Stimulated activated naive CD8-positive, alpha-beta T cell treated with anti-CD3 and anti-CD28 coated beads, Interleukin-15, amount 100 ng/mL, for 72 hours (primary cell): ENCODE data around the gene PHACTR1.

Source experiments
- ATAC-seq: fragments of 150-1000 bp; cut with Tn5 transposase; 2 replicates; pipeline ENCODE4 v1.10.0; 2021; ENCODE audit warnings: mild to moderate bottlenecking, moderate library complexity
- DNase-seq, 2 donors: peaks; one replicate each; pipeline ENCODE4 v3.0.0; 2021 to 2022
- H3K27ac Mint-ChIP-seq, 2 donors: one replicate each; pipeline ENCODE4 v1.8.0; 2022; ENCODE audit warnings: mild to moderate bottlenecking in 2 of 2, mixed read lengths in 2 of 2, moderate library complexity in 2 of 2
- H3K27me3 Mint-ChIP-seq: one replicate; pipeline ENCODE4 v1.8.0; 2022; ENCODE audit warnings: mixed read lengths
- H3K4me1 Mint-ChIP-seq: one replicate; pipeline ENCODE4 v1.8.0; 2022; ENCODE audit warnings: mild to moderate bottlenecking, mixed read lengths
- H3K4me3 Mint-ChIP-seq, 2 donors: one replicate each; pipeline ENCODE4 v1.8.0; 2022; ENCODE audit warnings: mild to moderate bottlenecking in 2 of 2, mixed read lengths in 2 of 2, moderate library complexity in 1 of 2
- H3K9me3 Mint-ChIP-seq, 2 donors: one replicate each; pipeline ENCODE4 v1.8.0; 2022; ENCODE audit warnings: mixed read lengths in 2 of 2

Gene PHACTR1

DNA sequence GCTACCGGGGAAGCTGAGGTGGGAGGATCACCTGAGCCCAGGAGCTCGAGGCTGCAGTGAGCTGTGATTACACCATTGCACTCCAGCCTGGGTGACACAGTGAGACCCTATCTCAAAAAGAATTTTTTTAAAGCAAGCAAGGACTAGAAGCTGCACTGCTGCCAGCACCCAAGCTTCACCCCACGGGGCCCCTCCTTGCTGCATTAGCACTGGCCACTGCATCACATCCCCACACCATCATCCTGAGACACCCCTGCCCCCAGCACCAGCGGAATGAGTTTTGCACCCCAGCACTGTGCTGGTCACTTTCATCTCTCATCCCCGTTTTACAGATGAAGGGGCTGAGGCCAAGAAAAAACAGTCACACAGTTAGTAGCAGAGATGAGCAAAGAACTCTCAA, 580.8 kb downstream of the PHACTR1 start:
- H3K27me3 Mint-ChIP-seq, result no peaks in the 10 kb centered on the region
- no peak for ATAC-seq
- no peak overlapping the region for H3K4me3 Mint-ChIP-seq
- DNase-seq, result no peak
- H3K27ac Mint-ChIP-seq, result peak overlapping the region in 1 of 2 donors; percentile 2
- H3K9me3 Mint-ChIP-seq, result no peaks in the 10 kb centered on the region
- H3K4me1 Mint-ChIP-seq, result peaks cover 17% of the 10 kb centered on the region

DNA sequence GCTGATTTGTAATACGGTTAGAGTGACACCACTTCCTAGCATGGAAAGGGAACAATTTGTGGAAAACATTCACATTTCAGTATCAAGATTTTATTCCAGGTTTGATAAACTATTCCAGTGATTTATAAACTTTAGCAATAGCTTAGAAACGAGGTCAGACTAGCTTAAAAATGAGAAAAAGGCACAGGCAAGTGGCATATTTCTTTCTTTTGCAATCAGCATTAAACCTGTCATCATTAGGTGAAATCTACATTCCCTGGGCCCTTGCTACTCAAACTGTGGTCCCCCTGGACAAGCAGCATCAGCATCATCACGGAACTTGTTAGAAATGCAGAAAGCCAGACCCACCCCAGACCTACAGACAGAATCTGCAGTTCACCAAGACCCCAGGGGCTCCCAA, 581.9 kb downstream of the PHACTR1 start:
- Mint-ChIP-seq H3K27me3 (no peaks in the 10 kb centered on the region), H3K9me3 (no peaks in the 10 kb centered on the region), H3K4me3 (no peak overlapping the region), H3K4me1 (peaks cover 27% of the 10 kb centered on the region), H3K27ac (no peak overlapping the region)
- DNase-seq, result no peak
- ATAC-seq, result no peak

DNA sequence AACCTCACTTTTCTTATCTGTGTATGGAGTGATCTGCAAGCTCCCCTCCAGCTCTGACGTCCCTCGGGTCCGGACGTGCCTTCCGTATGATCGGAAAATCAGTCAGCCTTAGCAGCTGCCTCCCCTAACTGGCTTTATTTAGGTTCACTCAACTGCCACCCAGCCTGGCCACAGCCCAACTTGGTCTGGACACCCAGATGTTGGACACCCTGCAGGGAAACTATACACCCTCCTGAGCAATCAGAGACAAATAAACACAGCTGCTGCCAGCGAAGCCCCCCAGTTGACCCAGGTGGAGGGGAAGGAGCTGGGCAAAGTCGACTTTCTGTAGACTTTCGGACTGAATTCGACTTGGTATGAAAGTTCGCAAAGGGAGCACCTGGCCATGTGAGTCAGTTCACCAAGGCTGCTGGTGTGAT, 582.8 kb downstream of the PHACTR1 start:
- H3K4me1 Mint-ChIP-seq, result peaks cover 37% of the 10 kb centered on the region
- H3K27me3 Mint-ChIP-seq, result no peaks in the 10 kb centered on the region
- no peaks in the 10 kb centered on the region for H3K9me3 Mint-ChIP-seq
- peak overlapping the region in 1 of 2 donors; percentile 38 for H3K27ac Mint-ChIP-seq
- ATAC-seq, result no peak
- no peak overlapping the region for H3K4me3 Mint-ChIP-seq
- no peak for DNase-seq

DNA sequence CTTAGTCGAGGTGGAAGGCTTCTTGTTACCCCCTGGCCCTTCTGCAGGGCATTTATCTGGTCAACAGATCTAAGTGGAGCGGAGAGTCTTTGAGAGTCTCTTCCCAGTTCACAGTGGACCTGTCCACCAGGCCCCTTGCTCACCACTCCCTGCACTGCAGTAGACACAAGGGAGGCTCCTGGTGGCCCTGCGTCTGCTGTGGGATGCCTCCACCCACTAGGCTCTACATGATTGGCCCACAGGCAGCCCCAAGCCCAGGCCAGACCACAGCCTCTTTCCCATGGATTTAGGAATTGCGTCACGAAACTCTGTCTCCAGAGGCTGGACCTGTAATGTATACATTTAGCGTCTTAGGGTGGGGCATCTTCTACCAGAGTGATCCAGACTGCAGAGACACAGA, 583.4 kb downstream of the PHACTR1 start:
- ATAC-seq, result no peak
- Mint-ChIP-seq H3K27ac (peak overlapping the region in 1 of 2 donors; percentile 38), H3K4me1 (peaks cover 42% of the 10 kb centered on the region), H3K4me3 (no peak overlapping the region), H3K9me3 (no peaks in the 10 kb centered on the region), H3K27me3 (no peaks in the 10 kb centered on the region)
- no peak for DNase-seq

DNA sequence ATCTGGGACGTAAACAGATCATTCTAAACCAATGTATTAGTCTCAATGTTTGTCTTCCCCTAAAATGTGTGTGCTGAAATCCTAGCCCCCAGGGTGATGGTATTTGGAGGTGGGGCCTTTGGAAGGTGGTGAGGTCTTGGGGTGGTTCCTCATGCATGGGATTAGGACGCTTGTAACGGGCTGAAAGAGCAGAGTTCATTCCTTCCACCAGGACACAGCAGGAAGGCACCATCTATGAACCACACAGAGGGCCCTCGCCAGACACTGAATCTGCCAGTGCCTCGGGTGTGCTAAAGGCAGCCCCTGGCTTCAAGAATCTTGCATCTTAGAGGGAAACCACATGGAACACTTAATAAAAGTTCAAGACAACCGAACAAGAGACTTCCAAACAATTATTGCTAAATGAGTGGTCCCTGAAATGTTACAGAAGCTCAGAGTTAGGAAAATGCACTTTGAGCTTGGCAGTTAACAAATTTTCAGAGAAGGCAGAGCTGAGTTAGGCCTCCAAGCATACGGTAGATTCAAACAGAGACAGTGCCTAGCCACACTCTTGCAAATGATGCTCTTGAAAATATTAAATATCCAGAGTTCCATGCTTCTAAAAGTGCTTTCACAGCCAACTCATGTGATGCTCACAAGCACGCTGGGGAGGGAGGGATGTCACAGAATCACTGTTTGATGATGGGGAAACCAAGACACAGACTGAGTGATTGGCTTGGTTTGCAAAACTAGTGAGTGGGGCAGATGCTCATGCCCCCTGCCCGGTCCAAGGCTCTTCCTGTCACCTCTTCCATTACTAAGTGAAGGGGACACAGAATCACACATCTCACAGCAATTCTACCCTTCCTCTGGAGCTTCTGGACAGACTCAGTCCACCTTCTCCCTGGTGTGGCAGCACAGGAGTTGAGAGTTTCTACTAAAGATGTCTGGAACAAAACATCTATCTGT, 584.4 kb downstream of the PHACTR1 start:
- H3K9me3 Mint-ChIP-seq, result no peaks in the 10 kb centered on the region
- peak overlapping the region; percentile 36 to 51 for H3K27ac Mint-ChIP-seq
- no peak overlapping the region for H3K4me3 Mint-ChIP-seq

DNA sequence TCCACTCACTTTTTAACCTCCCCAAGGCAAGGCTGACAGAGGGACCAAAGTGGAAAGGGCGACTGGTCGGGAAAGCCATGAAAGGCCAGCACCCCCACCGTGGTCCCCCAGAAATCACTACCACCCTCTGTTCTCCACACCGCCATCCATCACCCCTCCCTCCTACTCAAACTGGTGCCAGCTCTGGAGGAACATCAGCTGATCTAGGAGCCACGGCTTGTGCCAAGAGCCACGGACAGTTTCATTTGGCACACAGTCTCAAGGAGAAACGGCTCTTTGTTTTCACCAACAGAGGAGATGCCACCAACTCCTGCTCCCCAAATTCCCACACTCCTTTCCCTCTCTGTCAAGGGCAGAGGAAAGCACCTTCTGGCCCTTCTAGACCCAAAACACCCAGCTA, 585.7 kb downstream of the PHACTR1 start:
- DNase-seq (no peak), ATAC-seq (no peak)
- Mint-ChIP-seq H3K9me3 (no peaks in the 10 kb centered on the region), H3K4me1 (peaks cover 50% of the 10 kb centered on the region), H3K27me3 (no peaks in the 10 kb centered on the region), H3K27ac (peak overlapping the region; percentile 94 to 98), H3K4me3 (peak overlapping the region; percentile 60 to 77)

More for the DNA sequence above, 584.4 kb downstream of the PHACTR1 start:
- Mint-ChIP-seq H3K4me1 (peaks cover 45% of the 10 kb centered on the region), H3K27me3 (no peaks in the 10 kb centered on the region)
- ATAC-seq (no peak), DNase-seq (no peak)

DNA sequence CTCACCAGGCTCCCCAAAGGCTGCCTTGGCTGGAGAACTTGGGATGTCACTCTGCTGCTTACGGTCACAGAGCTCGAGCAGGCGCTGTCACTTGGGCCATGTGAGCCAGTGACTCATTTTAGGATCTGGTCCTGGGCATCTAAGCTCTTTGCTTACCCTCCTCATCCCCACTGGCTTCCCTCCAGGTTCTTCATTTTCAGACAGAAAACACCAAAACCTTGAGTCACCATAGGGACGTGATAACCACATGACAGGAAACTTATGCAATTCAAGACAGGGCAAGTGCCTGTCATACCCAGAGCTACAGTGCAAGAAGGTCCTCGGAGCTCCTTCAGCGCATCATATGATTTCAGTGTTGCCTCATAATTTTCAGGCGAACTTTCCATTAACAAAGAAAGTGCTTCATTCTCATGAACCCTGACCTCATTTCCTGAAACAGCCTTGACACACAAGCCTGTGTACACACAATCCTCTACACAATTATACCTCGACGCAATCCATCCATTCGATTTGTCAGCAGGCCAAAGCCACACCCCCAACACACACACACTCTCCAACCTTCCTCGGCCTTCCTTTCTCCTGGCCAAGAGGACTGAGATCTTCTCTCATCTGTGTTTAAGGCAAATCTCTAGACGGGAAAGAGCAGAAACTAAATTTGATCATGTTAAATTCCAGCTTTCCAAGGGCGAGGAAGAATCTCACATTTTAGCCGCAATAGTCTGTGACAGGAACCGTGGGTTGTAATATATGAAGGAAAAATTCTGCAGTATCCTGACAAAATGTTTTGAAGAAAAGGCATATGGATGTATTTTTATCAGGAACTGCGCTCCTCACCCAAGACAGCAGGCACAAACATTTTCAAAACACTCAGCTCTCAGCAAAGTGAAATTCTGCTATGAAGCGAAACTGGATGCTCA, 586.4 kb downstream of the PHACTR1 start:
- Mint-ChIP-seq H3K9me3 (no peaks in the 10 kb centered on the region), H3K27ac (peak overlapping the region; percentile 94 to 98), H3K4me3 (peak overlapping the region; percentile 60 to 77), H3K4me1 (peaks cover 56% of the 10 kb centered on the region), H3K27me3 (no peaks in the 10 kb centered on the region)
- DNase-seq, result peak; percentile 70 to 85
- ATAC-seq, result peak; percentile 98

DNA sequence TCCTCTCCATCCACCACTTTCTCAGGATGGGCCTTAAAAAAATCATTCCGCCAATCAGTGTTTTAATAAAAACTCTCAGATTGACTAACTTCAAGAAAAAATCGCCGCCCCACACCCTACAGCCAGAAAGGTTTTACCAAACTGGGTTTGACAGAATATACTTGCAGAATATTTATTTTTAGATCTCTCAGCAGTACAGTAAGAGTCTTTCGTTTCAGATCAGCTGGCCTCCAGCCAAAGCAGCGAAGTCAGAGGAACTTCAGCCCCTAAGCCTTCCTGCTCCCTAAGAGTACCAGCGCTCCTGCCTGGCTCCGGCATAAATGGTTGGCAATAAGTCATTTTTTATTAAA, 587.1 kb downstream of the PHACTR1 start:
- no peaks in the 10 kb centered on the region for H3K9me3 Mint-ChIP-seq
- DNase-seq, result peak; percentile 34 to 50
- H3K27ac Mint-ChIP-seq, result peak overlapping the region; percentile 94 to 98
- peak overlapping the region; percentile 33 to 48 for H3K4me3 Mint-ChIP-seq
- H3K4me1 Mint-ChIP-seq, result peaks cover 58% of the 10 kb centered on the region
- ATAC-seq, result no peak
- H3K27me3 Mint-ChIP-seq, result no peaks in the 10 kb centered on the region

DNA sequence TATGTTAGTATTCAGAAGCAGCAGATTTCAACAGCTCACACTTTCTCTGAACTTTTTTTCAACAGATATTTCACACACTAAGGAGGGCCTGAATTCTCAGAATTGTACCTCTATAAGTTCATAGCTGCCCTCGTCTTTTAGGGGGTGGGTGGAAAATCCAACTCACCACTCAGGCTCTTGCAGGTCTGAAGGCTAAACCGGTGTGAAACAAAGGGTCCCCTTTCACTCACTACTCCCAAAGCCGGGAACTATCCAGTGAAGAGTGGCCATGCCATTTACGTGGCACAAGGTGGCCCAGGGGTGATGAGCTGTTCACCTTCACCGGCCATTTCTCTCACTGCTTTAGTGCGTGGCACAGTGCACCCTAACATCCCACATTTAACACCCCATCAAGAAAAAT, 587.5 kb downstream of the PHACTR1 start:
- no peak for ATAC-seq
- Mint-ChIP-seq H3K9me3 (no peaks in the 10 kb centered on the region), H3K27ac (peak overlapping the region; percentile 94 to 98), H3K4me3 (peak overlapping the region in 1 of 2 donors; percentile 35), H3K4me1 (peaks cover 58% of the 10 kb centered on the region), H3K27me3 (no peaks in the 10 kb centered on the region)
- DNase-seq, result no peak

DNA sequence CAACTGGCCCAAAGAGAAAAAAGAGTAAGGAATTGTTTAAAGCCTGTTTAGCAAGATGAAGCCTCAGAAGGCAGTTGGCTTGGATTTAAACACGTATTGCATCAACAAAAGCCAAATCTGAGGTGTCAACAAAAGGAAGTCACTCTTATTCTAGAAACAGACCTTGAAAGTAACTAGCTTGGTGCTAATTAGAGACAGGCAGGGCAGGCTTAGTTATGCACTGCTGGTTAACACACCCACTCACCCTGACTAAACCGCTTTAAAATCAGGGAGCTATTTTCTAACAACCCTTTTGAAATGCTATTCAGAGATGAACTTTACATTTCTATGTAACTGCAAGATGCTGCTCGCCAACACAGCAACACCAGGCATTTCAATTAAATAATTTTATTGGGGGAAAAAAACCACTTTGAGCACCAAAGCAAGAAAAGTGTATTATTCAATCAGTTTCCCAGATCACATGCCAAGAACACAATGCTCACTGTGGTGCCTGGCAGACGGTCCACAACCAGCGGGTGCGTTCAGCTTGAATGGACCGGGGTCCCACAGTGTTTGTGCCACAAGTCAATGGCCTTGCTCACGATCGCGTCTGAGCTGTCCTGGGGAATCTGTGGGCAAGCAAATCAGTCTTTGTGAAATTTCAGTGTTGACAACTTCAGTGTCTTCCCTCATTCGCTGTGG, 588.2 kb downstream of the PHACTR1 start:
- H3K27ac Mint-ChIP-seq, result peak overlapping the region; percentile 63 to 65
- H3K4me1 Mint-ChIP-seq, result peaks cover 58% of the 10 kb centered on the region
- H3K27me3 Mint-ChIP-seq, result no peaks in the 10 kb centered on the region
- H3K9me3 Mint-ChIP-seq, result no peaks in the 10 kb centered on the region
- H3K4me3 Mint-ChIP-seq, result peak overlapping the region in 1 of 2 donors; percentile 35
- ATAC-seq (no peak), DNase-seq (no peak)

DNA sequence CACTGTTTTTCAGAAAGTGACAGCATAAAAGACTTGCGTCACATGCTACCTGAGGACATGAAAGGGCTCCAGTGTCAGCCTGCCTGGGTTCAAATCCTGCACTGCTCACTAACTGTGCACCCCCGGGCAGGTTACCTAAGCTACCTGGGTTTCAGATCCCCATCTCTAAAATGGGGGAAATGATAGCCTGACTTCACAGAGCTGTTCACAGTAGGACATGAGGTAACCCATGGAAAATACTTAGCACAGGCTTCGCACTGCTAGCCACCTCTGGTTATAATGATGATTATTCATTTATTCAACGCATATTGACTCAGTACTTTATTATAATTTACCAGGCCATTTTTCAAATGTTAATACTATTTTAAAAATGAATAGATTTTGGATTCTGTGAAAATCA, 588.7 kb downstream of the PHACTR1 start:
- H3K27me3 Mint-ChIP-seq, result no peaks in the 10 kb centered on the region
- no peak overlapping the region for H3K4me3 Mint-ChIP-seq
- no peaks in the 10 kb centered on the region for H3K9me3 Mint-ChIP-seq
- DNase-seq (no peak), ATAC-seq (no peak)
- no peak overlapping the region for H3K27ac Mint-ChIP-seq
- peaks cover 58% of the 10 kb centered on the region for H3K4me1 Mint-ChIP-seq

DNA sequence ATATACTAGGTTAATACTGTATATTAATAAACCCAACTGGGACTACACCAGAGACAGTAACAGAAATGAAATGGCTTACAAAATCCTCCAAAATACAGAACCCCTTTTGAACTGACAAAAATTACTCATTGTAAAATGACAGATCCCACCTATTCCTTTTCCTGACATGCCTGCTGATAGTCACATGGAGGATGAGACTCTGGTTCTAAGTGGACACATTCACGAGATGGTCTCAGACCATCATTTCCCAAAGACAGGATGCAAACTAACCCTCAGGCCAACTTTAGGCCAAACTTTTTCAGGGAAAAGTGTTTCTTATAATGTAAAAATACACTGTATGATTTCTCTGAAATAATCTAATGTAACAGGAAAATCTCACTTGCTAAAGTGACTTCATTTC, 589.2 kb downstream of the PHACTR1 start:
- no peak for ATAC-seq

DNA sequence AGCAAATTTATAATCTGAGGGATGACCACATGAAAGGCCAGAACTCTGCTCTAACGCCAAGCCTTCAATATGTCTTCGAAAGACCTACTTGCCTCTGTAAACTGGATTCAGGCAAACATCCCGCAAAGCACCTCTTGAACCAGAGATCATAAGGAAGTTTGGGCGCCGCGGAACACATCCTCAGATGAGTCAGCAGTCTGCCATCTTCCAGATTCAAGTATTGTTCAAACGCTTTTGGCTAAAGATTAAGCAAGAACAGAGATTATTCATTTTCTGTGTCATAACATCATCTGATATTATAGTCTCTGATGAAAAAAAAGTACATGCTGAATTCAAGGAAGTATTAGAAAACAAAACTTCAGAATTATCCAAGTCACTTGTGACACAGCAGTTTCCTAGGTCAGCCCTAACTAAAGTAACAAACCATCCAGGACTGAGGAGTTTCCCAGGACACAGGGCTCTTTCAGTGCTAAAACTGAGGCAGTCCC, 591.0 kb downstream of the PHACTR1 start:
- H3K4me3 Mint-ChIP-seq, result no peak overlapping the region
- peak overlapping the region in 1 of 2 donors; percentile 24 for H3K27ac Mint-ChIP-seq
- H3K9me3 Mint-ChIP-seq, result no peaks in the 10 kb centered on the region
- no peak for DNase-seq
- no peak for ATAC-seq
- peaks cover 40% of the 10 kb centered on the region for H3K4me1 Mint-ChIP-seq
- no peaks in the 10 kb centered on the region for H3K27me3 Mint-ChIP-seq

More for the DNA sequence above, 589.2 kb downstream of the PHACTR1 start:
- no peaks in the 10 kb centered on the region for H3K27me3 Mint-ChIP-seq
- no peak overlapping the region for H3K27ac Mint-ChIP-seq
- H3K4me3 Mint-ChIP-seq, result no peak overlapping the region
- peaks cover 53% of the 10 kb centered on the region for H3K4me1 Mint-ChIP-seq
- H3K9me3 Mint-ChIP-seq, result no peaks in the 10 kb centered on the region
- DNase-seq, result no peak

DNA sequence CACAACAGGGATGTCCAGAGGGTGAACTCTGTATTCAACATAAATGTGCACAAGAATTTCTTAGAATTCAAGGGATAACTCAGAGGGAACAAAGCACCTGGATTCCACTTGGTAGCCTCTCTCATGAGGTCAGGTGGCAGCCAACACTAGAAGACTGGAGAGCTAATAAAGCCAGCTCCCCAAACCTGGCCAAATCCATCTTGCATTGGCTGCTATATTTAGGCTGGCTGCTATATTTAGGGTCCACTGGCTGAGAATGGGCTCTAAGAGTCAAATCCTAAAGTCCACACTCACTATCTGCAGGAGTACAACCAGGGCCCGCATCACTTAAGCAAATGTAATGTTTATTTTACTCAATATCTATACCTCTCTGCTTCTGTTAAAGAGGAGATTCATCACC, 591.8 kb downstream of the PHACTR1 start:
- no peaks in the 10 kb centered on the region for H3K9me3 Mint-ChIP-seq
- peak overlapping the region in 1 of 2 donors; percentile 10 for H3K27ac Mint-ChIP-seq
- ATAC-seq (no peak), DNase-seq (no peak)
- H3K4me3 Mint-ChIP-seq, result no peak overlapping the region
- H3K27me3 Mint-ChIP-seq, result no peaks in the 10 kb centered on the region
- peaks cover 32% of the 10 kb centered on the region for H3K4me1 Mint-ChIP-seq

DNA sequence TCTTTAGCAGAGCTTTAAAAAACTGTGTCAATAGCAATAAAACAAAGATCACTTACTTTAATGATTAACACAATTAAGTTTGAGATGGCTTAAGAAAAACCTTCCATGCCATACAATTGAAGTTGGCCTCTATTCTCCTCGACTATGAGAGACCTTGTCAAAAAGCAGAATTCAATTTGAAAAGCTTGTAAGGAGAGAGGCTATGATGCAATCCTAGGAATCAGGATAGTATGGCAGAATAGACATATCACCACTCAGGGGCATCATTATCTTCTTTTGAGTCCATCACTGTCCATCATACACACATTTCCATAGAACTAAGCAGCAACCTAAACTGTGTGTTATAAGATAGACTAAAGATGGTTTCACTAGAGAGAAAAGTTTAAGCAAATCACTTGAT, 594.6 kb downstream of the PHACTR1 start:
- H3K4me3 Mint-ChIP-seq, result no peak overlapping the region
- peaks cover 13% of the 10 kb centered on the region for H3K4me1 Mint-ChIP-seq
- DNase-seq (no peak), ATAC-seq (no peak)
- no peaks in the 10 kb centered on the region for H3K27me3 Mint-ChIP-seq
- no peak overlapping the region for H3K27ac Mint-ChIP-seq
- H3K9me3 Mint-ChIP-seq, result no peaks in the 10 kb centered on the region
